ENCODE results near the gene KMT2E.

GRCh38 chr7:104966022-104966421 lies 48.0 kb upstream of the KMT2E start:
- TF ChIP-seq CTCF (IDR thresholded peaks at IDR 0.05; ENCODE audit: insufficient read depth, low read depth, low read length), result no peak
- TF ChIP-seq EZH2 (IDR thresholded peaks at IDR 0.05; ENCODE audit: insufficient read depth, low read length), result no peak
